Measurements from ENCODE around the gene C1orf226. TPM values are rescaled to one million over a fixed set of nuclear protein-coding genes. Genes with fewer than 3 reads are reported as not detected.

Gene C1orf226
- total RNA-seq, 4 donors from 2014 or later: 0.36 to 0.95 (median 0.60) TPM

DNA sequence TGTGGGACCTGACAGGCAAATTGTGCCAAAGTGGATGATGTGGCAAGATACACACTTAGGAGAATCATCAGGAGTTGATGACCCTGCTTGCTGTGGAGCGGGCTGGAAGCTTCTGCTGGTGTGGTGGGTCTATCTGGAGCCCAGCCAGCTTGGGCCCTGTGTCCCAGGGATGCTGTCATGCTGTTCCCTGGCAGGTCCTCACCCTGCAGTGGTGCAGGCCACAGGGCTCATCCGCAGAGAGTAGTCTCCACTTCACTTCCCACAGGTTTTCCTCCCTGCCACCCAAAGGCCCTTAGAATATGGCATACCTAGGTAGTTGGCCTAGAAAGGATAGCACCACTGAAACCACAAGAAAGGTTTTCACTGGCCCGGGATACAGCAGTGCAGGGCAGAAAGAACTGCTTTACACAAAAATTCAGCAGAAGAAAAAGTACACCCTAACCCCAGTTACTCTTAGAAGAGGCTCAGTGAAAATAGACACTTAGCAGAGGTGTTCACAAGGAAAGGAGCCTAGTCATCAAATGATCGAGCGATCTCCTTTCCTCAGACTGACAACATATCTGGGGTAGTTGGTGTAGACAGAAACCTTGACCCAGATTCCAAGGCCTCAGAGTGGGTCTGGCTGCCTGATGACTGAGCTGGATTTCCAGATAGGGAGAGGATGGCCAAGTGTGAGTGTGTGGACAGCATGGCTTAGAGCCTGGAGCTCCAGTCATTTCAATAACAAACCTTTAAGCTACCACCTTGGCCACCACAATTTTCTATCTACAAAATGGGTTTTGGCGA, 1.3 kb upstream of the C1orf226 start:
- no peak overlapping the region for H3K4me3 ChIP-seq
- H3K27ac ChIP-seq: no peak overlapping the region
- DNase-seq (no peak), ATAC-seq (no peak)
- no peaks in the 10 kb centered on the region for H3K4me1 ChIP-seq
- in situ Hi-C loops (cut with MboI; ENCODE audit: low sequenced_read_pairs in 4 of 4) (no loop called here), intact Hi-C loops (cut with DNase I; ENCODE audit: low total_unique reads) (no loop called here)
- no peak for TF ChIP-seq POLR2A (IDR thresholded peaks at IDR 0.05)
- TF ChIP-seq, protein P1, sequence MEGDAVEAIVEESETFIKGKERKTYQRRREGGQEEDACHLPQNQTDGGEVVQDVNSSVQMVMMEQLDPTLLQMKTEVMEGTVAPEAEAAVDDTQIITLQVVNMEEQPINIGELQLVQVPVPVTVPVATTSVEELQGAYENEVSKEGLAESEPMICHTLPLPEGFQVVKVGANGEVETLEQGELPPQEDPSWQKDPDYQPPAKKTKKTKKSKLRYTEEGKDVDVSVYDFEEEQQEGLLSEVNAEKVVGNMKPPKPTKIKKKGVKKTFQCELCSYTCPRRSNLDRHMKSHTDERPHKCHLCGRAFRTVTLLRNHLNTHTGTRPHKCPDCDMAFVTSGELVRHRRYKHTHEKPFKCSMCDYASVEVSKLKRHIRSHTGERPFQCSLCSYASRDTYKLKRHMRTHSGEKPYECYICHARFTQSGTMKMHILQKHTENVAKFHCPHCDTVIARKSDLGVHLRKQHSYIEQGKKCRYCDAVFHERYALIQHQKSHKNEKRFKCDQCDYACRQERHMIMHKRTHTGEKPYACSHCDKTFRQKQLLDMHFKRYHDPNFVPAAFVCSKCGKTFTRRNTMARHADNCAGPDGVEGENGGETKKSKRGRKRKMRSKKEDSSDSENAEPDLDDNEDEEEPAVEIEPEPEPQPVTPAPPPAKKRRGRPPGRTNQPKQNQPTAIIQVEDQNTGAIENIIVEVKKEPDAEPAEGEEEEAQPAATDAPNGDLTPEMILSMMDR (IDR thresholded peaks at IDR 0.05 in 4 of 5, conservative IDR thresholded peaks at IDR 0.05 in 1 of 5): no peak
- no peaks in the 10 kb centered on the region for H3K27me3 ChIP-seq
- no peaks in the 10 kb centered on the region for H3K9me3 ChIP-seq
- no peaks in the 10 kb centered on the region for H3K36me3 ChIP-seq

DNA sequence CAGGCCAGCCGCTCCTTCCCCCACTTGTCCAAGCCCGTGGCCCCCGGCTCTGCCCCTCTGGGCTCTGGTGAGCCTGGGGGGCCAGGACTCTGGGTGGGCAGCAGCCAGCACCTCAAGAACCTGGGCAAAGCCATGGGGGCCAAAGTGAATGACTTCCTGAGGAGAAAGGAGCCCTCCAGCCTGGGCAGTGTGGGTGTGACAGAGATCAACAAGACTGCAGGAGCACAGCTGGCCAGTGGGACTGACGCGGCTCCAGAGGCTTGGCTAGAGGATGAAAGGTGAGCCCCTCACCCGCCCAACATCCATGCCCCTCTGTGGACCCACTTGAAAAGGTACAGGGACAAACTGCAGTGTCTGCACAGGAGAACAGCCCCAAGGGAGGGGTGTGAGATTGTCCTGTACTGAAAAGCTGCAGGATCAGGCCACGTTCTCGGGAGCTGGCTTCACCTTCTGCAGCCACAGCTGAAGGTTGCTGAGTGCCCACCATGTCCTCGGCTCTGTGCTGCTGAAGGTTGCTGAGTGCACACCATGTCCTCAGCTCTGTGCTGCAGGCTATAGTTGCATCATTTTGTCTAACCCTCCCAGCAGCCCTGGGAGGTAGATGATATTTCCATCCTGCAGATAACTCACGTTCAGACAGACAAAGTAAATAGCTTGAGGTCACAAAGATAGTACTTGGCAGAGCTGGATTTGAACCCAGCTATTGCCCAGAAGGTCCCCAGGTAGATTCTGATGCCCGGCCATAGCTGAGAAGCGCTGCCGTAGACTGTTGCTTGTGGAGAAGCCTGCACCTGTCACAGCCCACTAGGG, 618 bp downstream of the C1orf226 start:
- DNase-seq (no peak), ATAC-seq (no peak)
- Histone ChIP-seq H3K4me3 (no peak overlapping the region), H3K27ac (no peak overlapping the region), H3K4me1 (no peaks in the 10 kb centered on the region), H3K9me3 (no peaks in the 10 kb centered on the region), H3K36me3 (no peaks in the 10 kb centered on the region), H3K27me3 (no peaks in the 10 kb centered on the region)
- intact Hi-C loops (cut with DNase I; ENCODE audit: low total_unique reads): no loop called here
- TF ChIP-seq, protein P1 (IDR thresholded peaks at IDR 0.05 in 4 of 5, conservative IDR thresholded peaks at IDR 0.05 in 1 of 5): no peak
- TF ChIP-seq POLR2A (IDR thresholded peaks at IDR 0.05): no peak
- in situ Hi-C loops (cut with MboI; ENCODE audit: low sequenced_read_pairs in 4 of 4): no loop called here

DNA sequence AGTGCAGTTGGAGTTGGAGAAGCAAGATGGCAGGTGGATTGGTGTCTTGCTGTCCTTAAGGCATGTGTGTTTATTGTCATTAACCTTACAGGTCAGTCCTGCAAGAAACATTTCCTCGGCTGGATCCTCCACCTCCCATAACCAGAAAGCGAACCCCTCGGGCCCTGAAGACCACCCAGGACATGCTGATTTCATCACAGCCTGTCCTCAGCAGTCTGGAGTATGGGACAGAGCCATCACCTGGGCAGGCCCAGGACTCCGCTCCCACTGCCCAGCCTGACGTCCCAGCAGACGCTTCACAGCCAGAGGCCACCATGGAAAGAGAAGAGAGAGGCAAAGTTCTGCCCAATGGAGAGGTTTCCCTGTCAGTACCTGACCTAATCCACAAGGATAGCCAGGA, 1.6 kb downstream of the C1orf226 start:
- intact Hi-C loops (cut with DNase I; ENCODE audit: low total_unique reads) (no loop called here), in situ Hi-C loops (cut with MboI; ENCODE audit: low sequenced_read_pairs in 4 of 4) (no loop called here)
- Histone ChIP-seq H3K27ac (no peak overlapping the region), H3K4me1 (no peaks in the 10 kb centered on the region), H3K4me3 (no peak overlapping the region), H3K9me3 (no peaks in the 10 kb centered on the region), H3K27me3 (no peaks in the 10 kb centered on the region), H3K36me3 (no peaks in the 10 kb centered on the region)
- DNase-seq (no peak), ATAC-seq (no peak)
- no peak for TF ChIP-seq POLR2A (IDR thresholded peaks at IDR 0.05)
- TF ChIP-seq, protein P1 (IDR thresholded peaks at IDR 0.05 in 4 of 5, conservative IDR thresholded peaks at IDR 0.05 in 1 of 5): no peak

DNA sequence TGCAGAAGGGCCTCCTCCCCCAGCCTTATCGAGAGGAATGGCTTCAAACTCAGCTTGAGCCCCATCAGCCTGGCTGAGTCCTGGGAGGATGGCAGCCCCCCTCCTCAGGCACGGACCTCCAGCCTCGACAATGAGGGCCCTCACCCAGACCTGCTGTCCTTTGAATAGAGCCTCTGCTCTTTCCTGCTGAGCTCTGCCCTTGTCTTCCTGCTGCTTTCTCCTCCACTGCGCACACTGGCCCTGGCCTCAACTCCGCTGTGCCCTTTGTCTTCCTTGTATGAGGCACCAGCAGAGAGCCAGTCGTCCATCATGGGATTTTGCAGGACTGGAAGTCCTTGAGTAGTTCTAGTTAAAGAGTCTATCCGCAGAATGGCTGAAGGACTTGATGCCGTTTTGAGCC, 2.0 kb downstream of the C1orf226 start:
- in situ Hi-C loops (cut with MboI; ENCODE audit: low sequenced_read_pairs in 4 of 4): no loop called here
- H3K27ac ChIP-seq: no peak overlapping the region
- no peak for TF ChIP-seq POLR2A (IDR thresholded peaks at IDR 0.05)
- TF ChIP-seq, protein P1 (IDR thresholded peaks at IDR 0.05 in 4 of 5, conservative IDR thresholded peaks at IDR 0.05 in 1 of 5): no peak
- no peaks in the 10 kb centered on the region for H3K36me3 ChIP-seq
- H3K4me3 ChIP-seq: no peak overlapping the region
- H3K4me1 ChIP-seq: no peaks in the 10 kb centered on the region
- no peaks in the 10 kb centered on the region for H3K27me3 ChIP-seq
- DNase-seq: no peak
- intact Hi-C loops (cut with DNase I; ENCODE audit: low total_unique reads): no loop called here
- H3K9me3 ChIP-seq: no peaks in the 10 kb centered on the region
- ATAC-seq: no peak

Measured in gastrocnemius medialis (tissue), 4 donors.